WERI-Rb-1 (cell line): ENCODE data around the gene SRMS.

ENCODE experiments used
- DNase-seq: peaks from one replicate; pipeline ENCODE4 v3.0.0-alpha.2; 2020
- H3K27ac ChIP-seq: fragments of 250-450 bp; sonication (Bioruptor Pico); 2 replicates; pipeline ENCODE4 v1.5.1; 2020; ENCODE audit warnings: mild to moderate bottlenecking, moderate library complexity
- H3K27me3 ChIP-seq: fragments of 250-450 bp; sonication (Bioruptor Pico); 2 replicates; pipeline ENCODE4 v1.5.1; 2021; ENCODE audit warnings: mild to moderate bottlenecking, low read depth, moderate library complexity; ENCODE audit not compliant: insufficient read depth, severe bottlenecking
- H3K36me3 ChIP-seq: fragments of 250-450 bp; sonication (Bioruptor Pico); 2 replicates; pipeline ENCODE4 v1.5.1; 2020; ENCODE audit warnings: mild to moderate bottlenecking, moderate library complexity
- H3K4me3 ChIP-seq: 2 replicates; pipeline ENCODE4 v1.5.1; 2011; ENCODE audit warnings: low read depth, mild to moderate bottlenecking, control low read depth, low read length
- H3K9me3 ChIP-seq: fragments of 250-450 bp; sonication (Bioruptor Pico); 2 replicates; pipeline ENCODE4 v1.5.1; 2021; ENCODE audit warnings: mild to moderate bottlenecking, moderate library complexity; ENCODE audit not compliant: severe bottlenecking
- TF ChIP-seq, protein P1 (sequence below): IDR thresholded peaks from 2 replicates; pipeline ENCODE4 v1.5.1; 2011; ENCODE audit warnings: low read depth, mild to moderate bottlenecking, control low read depth, inconsistent platforms, low read length

The SRMS gene

DNA sequence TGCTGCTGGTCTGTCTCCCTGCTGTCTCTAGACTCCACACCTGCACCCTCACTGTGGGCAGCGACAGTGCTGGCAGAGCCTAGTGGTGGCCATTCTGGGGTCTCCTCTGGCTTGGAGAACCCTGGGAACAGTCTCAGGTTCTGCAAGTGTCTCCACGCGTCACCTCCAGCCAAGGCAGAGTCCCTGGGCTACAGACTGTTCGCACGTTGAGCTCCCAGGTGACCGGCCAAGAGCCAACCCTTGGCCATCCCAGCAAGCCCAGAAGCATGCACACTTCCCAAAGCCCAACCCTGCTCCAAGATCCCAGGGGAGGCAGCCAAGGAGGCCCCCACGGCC is 53.5 kb downstream of the SRMS start:
- H3K27ac ChIP-seq = no peak overlapping the region
- H3K27me3 ChIP-seq = no peaks in the 10 kb centered on the region
- TF ChIP-seq, protein P1, sequence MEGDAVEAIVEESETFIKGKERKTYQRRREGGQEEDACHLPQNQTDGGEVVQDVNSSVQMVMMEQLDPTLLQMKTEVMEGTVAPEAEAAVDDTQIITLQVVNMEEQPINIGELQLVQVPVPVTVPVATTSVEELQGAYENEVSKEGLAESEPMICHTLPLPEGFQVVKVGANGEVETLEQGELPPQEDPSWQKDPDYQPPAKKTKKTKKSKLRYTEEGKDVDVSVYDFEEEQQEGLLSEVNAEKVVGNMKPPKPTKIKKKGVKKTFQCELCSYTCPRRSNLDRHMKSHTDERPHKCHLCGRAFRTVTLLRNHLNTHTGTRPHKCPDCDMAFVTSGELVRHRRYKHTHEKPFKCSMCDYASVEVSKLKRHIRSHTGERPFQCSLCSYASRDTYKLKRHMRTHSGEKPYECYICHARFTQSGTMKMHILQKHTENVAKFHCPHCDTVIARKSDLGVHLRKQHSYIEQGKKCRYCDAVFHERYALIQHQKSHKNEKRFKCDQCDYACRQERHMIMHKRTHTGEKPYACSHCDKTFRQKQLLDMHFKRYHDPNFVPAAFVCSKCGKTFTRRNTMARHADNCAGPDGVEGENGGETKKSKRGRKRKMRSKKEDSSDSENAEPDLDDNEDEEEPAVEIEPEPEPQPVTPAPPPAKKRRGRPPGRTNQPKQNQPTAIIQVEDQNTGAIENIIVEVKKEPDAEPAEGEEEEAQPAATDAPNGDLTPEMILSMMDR = no peak
- DNase-seq = no peak
- peaks cover 77% of the 10 kb centered on the region for H3K36me3 ChIP-seq
- H3K9me3 ChIP-seq = no peaks in the 10 kb centered on the region
- H3K4me3 ChIP-seq = no peak overlapping the region

DNA sequence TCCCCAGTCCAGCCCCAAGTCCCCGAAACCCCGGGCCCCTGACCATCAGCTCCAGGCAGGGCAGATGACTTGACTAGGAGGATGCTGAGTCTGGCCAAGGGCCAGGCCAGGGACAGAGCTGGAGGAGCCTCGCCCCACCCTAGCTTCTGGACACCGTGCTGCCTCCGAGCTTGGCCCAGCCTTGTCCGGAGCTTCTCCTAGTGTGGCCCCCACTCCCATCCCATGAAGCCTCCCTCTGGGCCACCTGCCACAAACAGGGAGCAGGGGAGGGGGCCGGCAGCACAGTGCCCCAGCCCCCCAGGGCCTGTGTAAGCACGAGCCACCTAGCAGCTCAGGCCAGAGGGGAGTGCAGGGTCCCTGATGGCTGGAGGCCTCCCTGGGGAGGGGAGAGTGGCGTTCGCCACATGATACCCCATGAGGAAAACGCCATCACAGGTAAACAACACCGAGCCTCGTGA is 54.0 kb downstream of the SRMS start:
- Histone ChIP-seq H3K4me3 (no peak overlapping the region), H3K36me3 (peaks cover 81% of the 10 kb centered on the region), H3K27me3 (no peaks in the 10 kb centered on the region), H3K9me3 (no peaks in the 10 kb centered on the region), H3K27ac (no peak overlapping the region)
- TF ChIP-seq, protein P1 = no peak
- DNase-seq = no peak

DNA sequence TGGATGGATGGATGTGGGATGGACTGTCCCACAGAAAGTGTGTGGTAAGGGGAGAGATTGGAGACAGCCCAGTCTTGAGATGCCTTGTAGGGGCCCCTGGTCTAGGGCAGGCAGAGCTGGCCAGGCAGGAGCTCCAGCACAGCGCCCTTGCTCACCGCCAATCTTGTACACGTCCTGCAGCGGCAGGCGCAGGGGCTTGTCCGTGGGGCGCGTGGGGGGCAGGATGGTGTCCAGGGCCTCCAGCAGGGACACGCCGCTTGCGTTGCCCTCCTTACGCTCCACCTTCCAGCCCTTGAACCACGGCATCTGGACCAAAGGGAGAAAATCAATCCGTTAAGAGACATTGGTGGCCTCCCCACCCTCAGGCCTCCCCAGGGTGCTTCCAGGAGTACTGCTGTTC is 54.6 kb downstream of the SRMS start:
- peaks cover 83% of the 10 kb centered on the region for H3K36me3 ChIP-seq
- H3K4me3 ChIP-seq = no peak overlapping the region
- H3K27me3 ChIP-seq = no peaks in the 10 kb centered on the region
- TF ChIP-seq, protein P1 = no peak
- DNase-seq = no peak
- H3K27ac ChIP-seq = no peak overlapping the region
- H3K9me3 ChIP-seq = no peaks in the 10 kb centered on the region

DNA sequence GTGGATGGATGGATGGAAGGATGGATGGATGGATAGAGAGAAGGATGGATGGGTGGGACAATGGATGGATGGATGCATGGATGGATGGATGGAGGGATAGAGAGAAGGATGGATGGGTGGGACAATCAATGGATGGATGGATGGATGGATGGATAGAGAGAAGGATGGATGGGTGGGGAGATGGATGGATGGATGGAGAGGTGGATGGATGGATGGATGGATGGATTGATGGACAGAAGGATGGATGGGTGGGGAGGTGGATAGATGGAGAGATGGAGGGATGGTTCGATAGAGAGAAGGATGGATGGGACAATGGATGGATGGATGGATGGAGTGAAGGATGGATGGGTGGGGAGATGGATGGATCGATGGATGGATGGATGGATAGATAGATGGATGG is 55.0 kb downstream of the SRMS start:
- Histone ChIP-seq H3K9me3 (no peaks in the 10 kb centered on the region), H3K36me3 (peaks cover 86% of the 10 kb centered on the region), H3K27ac (no peak overlapping the region), H3K27me3 (no peaks in the 10 kb centered on the region), H3K4me3 (no peak overlapping the region)
- TF ChIP-seq, protein P1 = no peak
- DNase-seq = no peak

DNA sequence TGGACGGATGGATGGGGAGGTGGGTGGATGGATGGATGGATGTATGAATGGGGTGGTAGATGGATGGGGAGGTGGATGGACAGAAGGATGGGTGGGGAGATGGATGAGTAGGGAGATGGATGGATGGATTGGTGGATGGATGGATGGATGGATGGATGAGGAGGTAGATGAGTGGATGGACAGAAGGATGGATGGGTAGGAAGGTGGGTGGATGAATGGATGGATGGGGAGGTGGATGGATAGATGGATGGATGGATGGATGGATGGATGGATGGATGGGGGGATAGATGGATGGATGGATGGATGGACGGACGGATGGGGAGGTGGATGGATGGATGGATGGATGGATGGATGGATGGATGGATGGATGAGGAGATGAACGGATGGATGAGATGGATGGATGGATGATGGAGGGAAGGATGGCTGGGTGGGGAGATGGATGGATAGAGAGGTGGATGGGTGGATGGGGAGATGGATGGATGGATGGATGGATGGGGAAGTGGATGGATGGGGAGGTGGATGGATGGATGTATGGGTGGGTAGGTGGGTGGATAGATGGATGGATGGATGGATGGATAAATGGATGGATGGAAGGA is 55.8 kb downstream of the SRMS start:
- no peak overlapping the region for H3K27ac ChIP-seq
- TF ChIP-seq, protein P1 = no peak
- no peak for DNase-seq
- no peak overlapping the region for H3K4me3 ChIP-seq
- no peaks in the 10 kb centered on the region for H3K9me3 ChIP-seq
- H3K27me3 ChIP-seq = no peaks in the 10 kb centered on the region
- peaks cover 81% of the 10 kb centered on the region for H3K36me3 ChIP-seq

DNA sequence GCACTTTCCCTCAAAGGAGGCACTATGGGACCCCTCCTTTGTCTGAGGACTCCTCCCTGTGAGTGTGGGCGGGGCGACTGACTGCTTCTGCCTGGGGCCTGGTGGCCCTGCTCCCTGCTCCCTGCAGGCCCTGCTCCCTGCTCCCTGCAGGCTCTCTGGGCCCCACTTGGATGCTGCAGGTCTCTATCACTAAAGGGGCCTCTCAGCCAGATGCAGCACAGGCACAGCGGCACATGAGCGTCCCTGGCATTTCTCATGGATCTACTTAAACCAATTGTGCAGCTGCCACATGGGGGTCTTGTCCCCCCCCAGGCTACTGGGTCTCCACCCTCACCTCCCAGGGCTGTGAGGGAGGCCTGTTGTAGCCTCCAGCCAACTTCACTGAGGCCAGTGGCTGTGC is 56.5 kb downstream of the SRMS start:
- H3K36me3 ChIP-seq = peaks cover 77% of the 10 kb centered on the region

More for the DNA sequence above, 56.5 kb downstream of the SRMS start:
- H3K27me3 ChIP-seq = no peaks in the 10 kb centered on the region
- no peaks in the 10 kb centered on the region for H3K9me3 ChIP-seq
- TF ChIP-seq, protein P1 = no peak
- DNase-seq = no peak
- no peak overlapping the region for H3K4me3 ChIP-seq
- no peak overlapping the region for H3K27ac ChIP-seq
